GM13977 (cell line): ENCODE results near the gene GSC2.

Experiments
- DNase-seq: peaks from one replicate; pipeline ENCODE4 v3.0.0; 2012; ENCODE audit warnings: low spot score
- CTCF ChIP-seq: IDR thresholded peaks from 2 replicates; pipeline ENCODE4 v1.5.1; 2012; ENCODE audit warnings: mild to moderate bottlenecking, control low read depth; ENCODE audit not compliant: insufficient read depth; ENCODE audit errors: extremely low read depth, missing control alignments
- in situ Hi-C: fragments of 300-500 bp; cut with MboI; formaldehyde crosslinking; loops from one replicate; pipeline ENCODE4 v1.12.0; 2022; ENCODE audit warnings: low sequenced_read_pairs, low pct_unique_long_range_greater_than_20kb, mixed read lengths, inconsistent platforms; ENCODE audit not compliant: unreplicated experiment

GSC2 gene

GRCh38 chr22:19109198-19110063 lies 40.7 kb downstream of the GSC2 start:
- no peak for TF ChIP-seq CTCF
- peak; percentile 69 for DNase-seq
- in situ Hi-C loops: no loop called here

- no peak for DNase-seq
- in situ Hi-C loops: no loop called here
- no peak for TF ChIP-seq CTCF
Measured at GRCh38 chr22:19108807-19109197, 41.3 kb downstream of the GSC2 start.

- no peak for TF ChIP-seq CTCF
Measured at GRCh38 chr22:19107730-19108074, 42.4 kb downstream of the GSC2 start.

GRCh38 chr22:19106886-19107729 lies 43.0 kb downstream of the GSC2 start:
- in situ Hi-C loops: no loop called here
- TF ChIP-seq CTCF: no peak
- DNase-seq: no peak

More at GRCh38 chr22:19107730-19108074, 42.4 kb downstream of the GSC2 start:
- no peak for DNase-seq
- in situ Hi-C loops: no loop called here

- DNase-seq: no peak
- in situ Hi-C loops: no loop called here
- peak; percentile 41 for TF ChIP-seq CTCF
Measured at GRCh38 chr22:19105867-19106802, 44.0 kb downstream of the GSC2 start.

GRCh38 chr22:19105456-19105855 lies 44.6 kb downstream of the GSC2 start:
- TF ChIP-seq CTCF: no peak
- in situ Hi-C loops: no loop called here
- DNase-seq: no peak
